ENCODE measurements around the gene RBM25.

DNA sequence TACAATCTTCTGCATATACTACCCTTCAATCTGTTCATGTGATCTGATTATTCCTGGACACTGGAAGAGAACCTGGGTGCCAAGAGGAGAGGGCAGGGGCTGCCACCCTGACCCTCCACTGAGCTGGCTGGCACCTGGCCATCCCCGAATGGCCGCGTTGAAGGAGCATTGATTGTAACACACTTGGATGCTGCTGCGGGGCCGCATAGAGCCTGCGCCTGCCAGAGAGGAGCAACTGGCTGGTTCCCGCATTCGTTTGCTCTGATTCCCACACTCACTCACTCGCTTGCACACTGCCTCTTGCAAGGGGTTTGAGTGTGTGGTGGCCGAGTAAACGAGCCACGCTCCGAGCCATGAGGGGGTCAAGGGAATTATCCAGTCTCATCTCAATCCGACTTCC is 110.4 kb downstream of the RBM25 start:
- TF ChIP-seq CTCF (IDR thresholded peaks at IDR 0.05) (no peak), ATF2 (CRISPR knock-in tag; IDR thresholded peaks at IDR 0.05; ENCODE audit: borderline replicate concordance, low read depth) (no peak)
